ENCODE measurements around the gene CLC. TPM values are rescaled to one million over a fixed set of nuclear protein-coding genes. Genes with fewer than 3 reads are reported as not detected.

The CLC gene
- total and polyA plus RNA-seq, 2 donors (not counting 1 experiment from before 2014, with no cell fraction given), result 0.33 TPM; not detected in 1

GRCh38 chr19:39745643-39746042 is 7.8 kb upstream of the CLC start:
- no peak overlapping the region for H3K4me2 ChIP-seq (replicated peaks; ENCODE audit: low read depth, low read length, poor library complexity, severe bottlenecking)
- no peaks in the 10 kb centered on the region for H3K79me2 ChIP-seq (ENCODE audit: control insufficient read depth, insufficient read depth, low read length)
- H2AFZ ChIP-seq (ENCODE audit: insufficient read depth, low read depth, low read length, poor library complexity, severe bottlenecking), result no peak overlapping the region
- Mint-ChIP-seq H3K27me3 (peaks cover 70% of the 10 kb centered on the region), H3K27ac (no peak overlapping the region), H3K4me3 (no peak overlapping the region), H3K4me1 (no peaks in the 10 kb centered on the region), H3K9me3 (ENCODE audit: insufficient read depth) (peaks cover 2% of the 10 kb centered on the region)
- TF ChIP-seq CTCF (IDR thresholded peaks at IDR 0.05), result no peak
- no peak for TF ChIP-seq EZH2 (IDR thresholded peaks at IDR 0.05; ENCODE audit: borderline replicate concordance, insufficient read depth, low read depth, low read length, poor library complexity, severe bottlenecking)
- 25% methylated on average over 3 of the region's 3 CpGs for WGBS (ENCODE audit: insufficient coverage)
- no peak overlapping the region for H3K4me3 ChIP-seq (ENCODE audit: control extremely low read depth in 1 of 5, extremely low read depth in 1 of 5, insufficient read depth in 1 of 5, low read depth in 2 of 5, low read length in 4 of 5)
- H4K20me1 ChIP-seq (ENCODE audit: control insufficient read depth, insufficient read depth, low read length, poor library complexity, severe bottlenecking), result no peaks in the 10 kb centered on the region
- no peak overlapping the region for H3K9ac ChIP-seq (ENCODE audit: low read length)
- no peaks in the 10 kb centered on the region for H3K36me3 ChIP-seq (replicated peaks in 1 of 2; ENCODE audit: control extremely low read depth in 1 of 2, control insufficient read depth in 1 of 2, extremely low read depth in 1 of 2, insufficient read depth in 2 of 2, low read length in 1 of 2)
- H3K27ac ChIP-seq (ENCODE audit: low read length in 2 of 2), result no peak overlapping the region
- H3K27me3 ChIP-seq (replicated peaks in 1 of 4; ENCODE audit: control extremely low read depth in 1 of 4, control insufficient read depth in 3 of 4, insufficient read depth in 4 of 4, low read length in 3 of 4), result peaks cover 0 to 31% (median 17%) of the 10 kb centered on the region in 4 experiments
- no peaks in the 10 kb centered on the region for H3K9me3 ChIP-seq (ENCODE audit: control extremely low read depth in 1 of 3, control insufficient read depth in 2 of 3, insufficient read depth in 1 of 3, low read length in 2 of 3)
- DNase-seq (no peak), ATAC-seq (ENCODE audit: low read depth) (no peak)
- ChIA-PET POLR2A (no interaction called here), CTCF (interaction anchor here (1.1 kb wide), 1 partner anchor 19 kb away, joined by 4 read pairs; no protein-coding TSS in a partner anchor)
- H3K4me1 ChIP-seq (ENCODE audit: control insufficient read depth in 2 of 2, insufficient read depth in 2 of 2, low read length in 2 of 2), result no peaks in the 10 kb centered on the region
- intact Hi-C loops (cut with micrococcal nuclease), result no loop called here

- Histone ChIP-seq H3K27ac (ENCODE audit: low read length in 2 of 2) (no peak overlapping the region), H3K27me3 (replicated peaks in 1 of 4; ENCODE audit: control extremely low read depth in 1 of 4, control insufficient read depth in 3 of 4, insufficient read depth in 4 of 4, low read length in 3 of 4) (peaks cover 0 to 22% (median 8%) of the 10 kb centered on the region in 4 experiments), H3K36me3 (replicated peaks in 1 of 2; ENCODE audit: control extremely low read depth in 1 of 2, control insufficient read depth in 1 of 2, extremely low read depth in 1 of 2, insufficient read depth in 2 of 2, low read length in 1 of 2) (no peaks in the 10 kb centered on the region), H3K4me1 (ENCODE audit: control insufficient read depth in 2 of 2, insufficient read depth in 2 of 2, low read length in 2 of 2) (no peaks in the 10 kb centered on the region), H3K79me2 (ENCODE audit: control insufficient read depth, insufficient read depth, low read length) (no peaks in the 10 kb centered on the region), H3K4me2 (replicated peaks; ENCODE audit: low read depth, low read length, poor library complexity, severe bottlenecking) (no peak overlapping the region), H2AFZ (ENCODE audit: insufficient read depth, low read depth, low read length, poor library complexity, severe bottlenecking) (no peak overlapping the region), H3K9ac (ENCODE audit: low read length) (no peak overlapping the region), H3K4me3 (ENCODE audit: control extremely low read depth in 1 of 5, extremely low read depth in 1 of 5, insufficient read depth in 1 of 5, low read depth in 2 of 5, low read length in 4 of 5) (no peak overlapping the region), H4K20me1 (ENCODE audit: control insufficient read depth, insufficient read depth, low read length, poor library complexity, severe bottlenecking) (no peaks in the 10 kb centered on the region), H3K9me3 (ENCODE audit: control extremely low read depth in 1 of 3, control insufficient read depth in 2 of 3, insufficient read depth in 1 of 3, low read length in 2 of 3) (no peaks in the 10 kb centered on the region)
- peaks cover 2% of the 10 kb centered on the region for H3K9me3 Mint-ChIP-seq (ENCODE audit: insufficient read depth)
- WGBS (ENCODE audit: insufficient coverage), result no CpG with 5 or more reads among the region's 1 CpG
- no peaks in the 10 kb centered on the region for H3K4me1 Mint-ChIP-seq
- no peak overlapping the region for H3K27ac Mint-ChIP-seq
- intact Hi-C loops (cut with micrococcal nuclease), result no loop called here
- ChIA-PET POLR2A (no interaction called here), CTCF (interaction anchor here (0.9 kb wide), 1 partner anchor 102 kb away, joined by 3 read pairs; no protein-coding TSS in a partner anchor)
- H3K4me3 Mint-ChIP-seq, result no peak overlapping the region
- ATAC-seq (ENCODE audit: low read depth), result no peak
- DNase-seq, result no peak
- TF ChIP-seq CTCF (IDR thresholded peaks at IDR 0.05) (no peak), EZH2 (IDR thresholded peaks at IDR 0.05; ENCODE audit: borderline replicate concordance, insufficient read depth, low read depth, low read length, poor library complexity, severe bottlenecking) (no peak)
- peaks cover 54% of the 10 kb centered on the region for H3K27me3 Mint-ChIP-seq
Measured at GRCh38 chr19:39740395-39740794, 2.6 kb upstream of the CLC start.
